Measurements from ENCODE around the gene IKZF1. TPM values are rescaled to one million over a fixed set of nuclear protein-coding genes. Genes with fewer than 3 reads are reported as not detected.

Gene IKZF1
- total and polyA plus RNA-seq, 12 donors = 0.98 to 31.5 (median 9.4) TPM

DNA sequence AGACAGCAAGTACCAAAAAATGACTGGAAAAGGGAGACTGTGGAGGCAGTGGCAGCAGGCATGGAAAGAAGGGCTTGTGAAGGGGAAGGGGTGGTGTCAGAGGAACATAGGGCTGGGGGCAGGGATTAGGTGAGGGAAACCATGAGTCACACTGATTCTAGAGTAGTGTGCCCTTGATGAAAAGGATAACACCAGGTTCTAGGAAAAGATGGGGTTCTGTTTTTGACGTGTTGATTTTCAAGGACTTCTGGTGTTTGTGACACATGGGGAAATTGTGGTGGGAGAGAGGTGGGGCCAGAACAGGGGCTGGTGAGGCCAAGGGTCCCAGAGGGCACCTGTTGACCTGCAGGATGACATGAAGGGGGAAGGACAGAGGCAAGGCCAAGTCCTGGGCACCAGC is 88.6 kb downstream of the IKZF1 start:
- Histone ChIP-seq H3K36me3 (replicated peaks in 1 of 2) (no peaks in the 10 kb centered on the region), H3K4me3 (no peak overlapping the region), H3K4me1 (replicated peaks in 1 of 2) (no peaks in the 10 kb centered on the region), H3K9me3 (replicated peaks in 1 of 3) (no peaks in the 10 kb centered on the region), H3K27ac (no peak overlapping the region), H3K27me3 (no peaks in the 10 kb centered on the region)
- TF ChIP-seq POLR2A (IDR thresholded peaks at IDR 0.05) = no peak
- TF ChIP-seq, protein P1, sequence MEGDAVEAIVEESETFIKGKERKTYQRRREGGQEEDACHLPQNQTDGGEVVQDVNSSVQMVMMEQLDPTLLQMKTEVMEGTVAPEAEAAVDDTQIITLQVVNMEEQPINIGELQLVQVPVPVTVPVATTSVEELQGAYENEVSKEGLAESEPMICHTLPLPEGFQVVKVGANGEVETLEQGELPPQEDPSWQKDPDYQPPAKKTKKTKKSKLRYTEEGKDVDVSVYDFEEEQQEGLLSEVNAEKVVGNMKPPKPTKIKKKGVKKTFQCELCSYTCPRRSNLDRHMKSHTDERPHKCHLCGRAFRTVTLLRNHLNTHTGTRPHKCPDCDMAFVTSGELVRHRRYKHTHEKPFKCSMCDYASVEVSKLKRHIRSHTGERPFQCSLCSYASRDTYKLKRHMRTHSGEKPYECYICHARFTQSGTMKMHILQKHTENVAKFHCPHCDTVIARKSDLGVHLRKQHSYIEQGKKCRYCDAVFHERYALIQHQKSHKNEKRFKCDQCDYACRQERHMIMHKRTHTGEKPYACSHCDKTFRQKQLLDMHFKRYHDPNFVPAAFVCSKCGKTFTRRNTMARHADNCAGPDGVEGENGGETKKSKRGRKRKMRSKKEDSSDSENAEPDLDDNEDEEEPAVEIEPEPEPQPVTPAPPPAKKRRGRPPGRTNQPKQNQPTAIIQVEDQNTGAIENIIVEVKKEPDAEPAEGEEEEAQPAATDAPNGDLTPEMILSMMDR (IDR thresholded peaks at IDR 0.05) = no peak
- WGBS, 4 donors = 13 to 43% (median 33%) methylated on average over 1 of the region's 1 CpG
- no peak for DNase-seq
- intact Hi-C loops (cut with DNase I) = no loop called here

GRCh38 chr7:50393547-50394252 is 89.2 kb downstream of the IKZF1 start:
- no peaks in the 10 kb centered on the region for H3K4me1 ChIP-seq (replicated peaks in 1 of 2)
- no peak for DNase-seq
- H3K36me3 ChIP-seq (replicated peaks in 1 of 2) = no peaks in the 10 kb centered on the region
- no peaks in the 10 kb centered on the region for H3K9me3 ChIP-seq (replicated peaks in 1 of 3)
- intact Hi-C loops (cut with DNase I) = no loop called here
- no peak for TF ChIP-seq POLR2A (IDR thresholded peaks at IDR 0.05)
- TF ChIP-seq, protein P1 (IDR thresholded peaks at IDR 0.05) = no peak
- H3K27me3 ChIP-seq = no peaks in the 10 kb centered on the region
- no peak overlapping the region for H3K4me3 ChIP-seq
- WGBS, 4 donors = 51 to 62% (median 59%) methylated on average over 9 of the region's 9 CpGs
- no peak overlapping the region for H3K27ac ChIP-seq

DNA sequence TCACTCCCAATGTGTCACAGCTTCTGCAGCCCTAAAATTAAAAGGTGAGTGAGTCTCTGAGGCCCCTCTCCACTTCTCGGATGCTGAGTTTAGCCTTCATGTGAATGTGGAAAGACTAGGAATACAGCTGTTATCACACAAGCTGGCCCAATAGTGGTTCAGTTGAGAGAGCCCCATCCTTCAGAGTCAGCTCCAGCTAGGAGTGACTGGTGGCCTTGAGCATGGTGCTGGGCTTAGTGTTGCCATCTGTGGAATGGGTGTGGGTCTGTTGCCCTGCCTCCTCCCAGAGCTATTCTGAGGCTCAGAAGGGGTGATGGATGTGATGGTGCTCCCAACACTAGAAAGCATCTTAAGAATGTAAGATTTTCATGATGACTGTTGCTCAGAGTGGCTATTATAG is 89.8 kb downstream of the IKZF1 start:
- intact Hi-C loops (cut with DNase I) = no loop called here
- WGBS, 4 donors = 60 to 97% (median 83%) methylated on average over 1 of the region's 1 CpG

GRCh38 chr7:50396856-50397255 is 92.3 kb downstream of the IKZF1 start:
- no peaks in the 10 kb centered on the region for H3K36me3 ChIP-seq (replicated peaks in 1 of 2)
- WGBS, 4 donors = 65 to 80% (median 71%) methylated on average over 2 of the region's 2 CpGs
- no peaks in the 10 kb centered on the region for H3K9me3 ChIP-seq (replicated peaks in 1 of 3)
- H3K27ac ChIP-seq = no peak overlapping the region
- peaks cover 7% of the 10 kb centered on the region for H3K27me3 ChIP-seq
- TF ChIP-seq, protein P1 (IDR thresholded peaks at IDR 0.05) = no peak
- TF ChIP-seq POLR2A (IDR thresholded peaks at IDR 0.05) = no peak
- H3K4me3 ChIP-seq = no peak overlapping the region
- no peak for DNase-seq
- intact Hi-C loops (cut with DNase I) = no loop called here
- H3K4me1 ChIP-seq (replicated peaks in 1 of 2) = no peaks in the 10 kb centered on the region

More for the DNA sequence above, 89.8 kb downstream of the IKZF1 start:
- TF ChIP-seq POLR2A (IDR thresholded peaks at IDR 0.05) = no peak
- TF ChIP-seq, protein P1 (IDR thresholded peaks at IDR 0.05) = no peak
- H3K27ac ChIP-seq = no peak overlapping the region
- no peaks in the 10 kb centered on the region for H3K4me1 ChIP-seq (replicated peaks in 1 of 2)
- H3K9me3 ChIP-seq (replicated peaks in 1 of 3) = no peaks in the 10 kb centered on the region
- H3K4me3 ChIP-seq = no peak overlapping the region
- peaks cover under 1% of the 10 kb centered on the region for H3K27me3 ChIP-seq
- no peaks in the 10 kb centered on the region for H3K36me3 ChIP-seq (replicated peaks in 1 of 2)
- no peak for DNase-seq

All from adrenal gland (tissue), 12 donors.